ENCODE measurements around the gene CHRNB2. TPM values are rescaled to one million over a fixed set of nuclear protein-coding genes. Genes with fewer than 3 reads are reported as not detected.
A peak's percentile ranks its signal among the peaks of the same experiment; 100 is the strongest.
"Not testable (repeated sequence)": the region's sequence is repeated elsewhere in the genome, so short reads cannot be mapped to it uniquely, and the experiment has no call there.

The CHRNB2 gene
- polyA plus RNA-seq (2014; cell fraction: cytosol; rRNA removed) = 17.1 and 20.2 TPM in 2 replicates
- 14.2 and 16.4 TPM in 2 replicates for polyA plus RNA-seq (2014; cell fraction: nucleus; rRNA removed)

- DNase-seq (ENCODE audit: low spot score) = peak; percentile 86
Observed at GRCh38 chr1:154567386-154568156, at the start of gene CHRNB2. Gene CHRNB2 (plus strand): TSS chr1:154567778. CDS start chr1:154568045, 267 bp downstream.

- no peak for DNase-seq (ENCODE audit: low spot score)
Observed at GRCh38 chr1:154519591-154519991, 48.0 kb upstream of the CHRNB2 start.

- no peak for DNase-seq (ENCODE audit: low spot score)
Observed at GRCh38 chr1:154520333-154520732, 47.2 kb upstream of the CHRNB2 start.

GRCh38 chr1:154521695-154522094, 45.9 kb upstream of the CHRNB2 start:
- DNase-seq (ENCODE audit: low spot score) = no peak

GRCh38 chr1:154524881-154525280, 42.7 kb upstream of the CHRNB2 start:
- no peak for DNase-seq (ENCODE audit: low spot score)

- no peak for DNase-seq (ENCODE audit: low spot score)
Observed at GRCh38 chr1:154527192-154527591, 40.4 kb upstream of the CHRNB2 start.

- no peak for DNase-seq (ENCODE audit: low spot score)
Observed at GRCh38 chr1:154529308-154529707, 38.3 kb upstream of the CHRNB2 start.

- DNase-seq (ENCODE audit: low spot score) = not testable (repeated sequence)
Observed at GRCh38 chr1:154531950-154532349, 35.6 kb upstream of the CHRNB2 start.

- DNase-seq (ENCODE audit: low spot score) = peak; percentile 65
Observed at GRCh38 chr1:154533952-154534844, 33.4 kb upstream of the CHRNB2 start.

- DNase-seq (ENCODE audit: low spot score) = no peak
Observed at GRCh38 chr1:154536570-154536969, 31.0 kb upstream of the CHRNB2 start.

GRCh38 chr1:154539486-154540483, 27.8 kb upstream of the CHRNB2 start:
- no peak for DNase-seq (ENCODE audit: low spot score)

GRCh38 chr1:154541231-154541630, 26.3 kb upstream of the CHRNB2 start:
- DNase-seq (ENCODE audit: low spot score) = no peak

- DNase-seq (ENCODE audit: low spot score) = peak; percentile 70
Observed at GRCh38 chr1:154546264-154547063, 21.1 kb upstream of the CHRNB2 start.

- DNase-seq (ENCODE audit: low spot score) = no peak
Observed at GRCh38 chr1:154547105-154547732, 20.4 kb upstream of the CHRNB2 start.

GRCh38 chr1:154548028-154548427, 19.6 kb upstream of the CHRNB2 start:
- no peak for DNase-seq (ENCODE audit: low spot score)

GRCh38 chr1:154549202-154549770, 18.3 kb upstream of the CHRNB2 start:
- no peak for DNase-seq (ENCODE audit: low spot score)

GRCh38 chr1:154550070-154550469, 17.5 kb upstream of the CHRNB2 start:
- DNase-seq (ENCODE audit: low spot score) = no peak

- no peak for DNase-seq (ENCODE audit: low spot score)
Observed at GRCh38 chr1:154550657-154551056, 16.9 kb upstream of the CHRNB2 start.

- no peak for DNase-seq (ENCODE audit: low spot score)
Observed at GRCh38 chr1:154551474-154551873, 16.1 kb upstream of the CHRNB2 start.
